IPS-15b (cell line): Measurements from ENCODE around the gene ODR4.
"Not testable (repeated sequence)": the region's sequence is repeated elsewhere in the genome, so short reads cannot be mapped to it uniquely, and the experiment has no call there.

ENCODE experiments used
- H3K27me3 ChIP-seq: one replicate; pipeline ENCODE4 v1.6.1; 2013; ENCODE audit warnings: low read length; ENCODE audit not compliant: control insufficient read depth, insufficient read depth
- H3K36me3 ChIP-seq: one replicate; pipeline ENCODE4 v1.6.1; 2013; ENCODE audit warnings: low read length; ENCODE audit not compliant: control insufficient read depth, insufficient read depth
- H3K4me1 ChIP-seq: one replicate; pipeline ENCODE4 v1.6.1; 2013; ENCODE audit warnings: mild to moderate bottlenecking, low read length; ENCODE audit not compliant: control insufficient read depth, insufficient read depth
- H3K4me3 ChIP-seq: one replicate; pipeline ENCODE4 v1.5.1; 2013; ENCODE audit warnings: low read depth, low read length
- H3K9ac ChIP-seq: one replicate; pipeline ENCODE4 v1.6.1; 2013; ENCODE audit warnings: low read depth, mild to moderate bottlenecking, low read length
- H3K9me3 ChIP-seq: one replicate; pipeline ENCODE4 v1.6.1; 2013; ENCODE audit warnings: mild to moderate bottlenecking, low read length; ENCODE audit not compliant: control insufficient read depth, insufficient read depth

ODR4 gene

GRCh38 chr1:186375152-186375928, at the start of gene ODR4, which contains the start of gene TPR:
Gene ODR4 (plus strand): TSS chr1:186375838. CDS start chr1:186379786, 3,948 bp downstream.
Gene TPR (minus strand): TSS chr1:186375253. CDS start chr1:186375028, 225 bp downstream.
- peak within 1 kb of the TSS; percentile 71 for H3K4me3 ChIP-seq
- H3K9ac ChIP-seq = peak within 1 kb of the TSS; percentile 92
- no peaks in the 10 kb centered on the region for H3K36me3 ChIP-seq
- no peaks in the 10 kb centered on the region for H3K27me3 ChIP-seq
- H3K9me3 ChIP-seq = no peaks in the 10 kb centered on the region
- H3K4me1 ChIP-seq = no peaks in the 10 kb centered on the region

DNA sequence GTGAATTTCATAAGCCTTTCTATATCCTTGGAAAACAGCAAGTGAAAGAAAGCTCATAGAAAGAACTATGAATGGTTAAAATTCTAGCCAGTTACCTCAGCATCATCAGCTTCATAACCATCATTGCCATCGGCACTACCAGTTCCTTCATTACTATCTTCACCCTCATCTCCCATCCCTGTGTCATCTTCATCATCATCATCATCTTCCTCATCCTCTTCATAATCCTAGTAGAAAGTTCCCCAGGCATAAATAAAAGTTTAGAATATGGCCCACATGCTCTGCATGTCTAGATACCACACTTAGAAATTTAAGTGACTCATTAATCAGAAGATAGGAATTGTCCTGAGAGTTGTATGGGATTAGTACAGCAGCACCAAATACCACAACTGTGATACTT, 49.6 kb upstream of the ODR4 start:
- Histone ChIP-seq H3K36me3 (peaks cover 23% of the 10 kb centered on the region), H3K4me3 (no peak overlapping the region), H3K9ac (no peak overlapping the region)

GRCh38 chr1:186327331-186327730, 48.3 kb upstream of the ODR4 start:
- H3K9me3 ChIP-seq = no peaks in the 10 kb centered on the region
- peaks cover 16% of the 10 kb centered on the region for H3K36me3 ChIP-seq
- no peaks in the 10 kb centered on the region for H3K4me1 ChIP-seq
- H3K4me3 ChIP-seq = no peak overlapping the region
- no peaks in the 10 kb centered on the region for H3K27me3 ChIP-seq
- H3K9ac ChIP-seq = no peak overlapping the region

More for the DNA sequence above, 49.6 kb upstream of the ODR4 start:
- no peaks in the 10 kb centered on the region for H3K4me1 ChIP-seq
- no peaks in the 10 kb centered on the region for H3K27me3 ChIP-seq
- no peaks in the 10 kb centered on the region for H3K9me3 ChIP-seq

DNA sequence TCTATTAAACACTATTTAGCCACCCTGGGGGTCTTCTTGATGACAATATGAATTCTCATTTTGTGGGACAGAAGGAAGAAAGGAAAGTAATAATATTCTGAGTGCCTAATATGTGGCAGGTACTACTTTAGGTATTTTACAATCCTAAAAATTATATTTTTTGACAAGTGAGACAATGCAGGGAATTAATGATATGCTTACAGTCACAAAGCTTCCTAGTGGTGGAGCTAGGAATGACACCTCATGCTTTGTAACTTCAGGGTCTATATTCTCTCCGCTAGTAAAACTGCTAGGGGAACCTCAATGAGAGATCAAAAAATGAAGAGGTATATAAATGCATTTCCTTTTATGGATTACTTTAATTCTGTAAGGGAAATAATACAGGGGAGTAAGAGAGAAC, 44.9 kb upstream of the ODR4 start:
- H3K9ac ChIP-seq = no peak overlapping the region
- no peaks in the 10 kb centered on the region for H3K27me3 ChIP-seq
- H3K4me3 ChIP-seq = no peak overlapping the region
- H3K9me3 ChIP-seq = no peaks in the 10 kb centered on the region
- H3K36me3 ChIP-seq = peaks cover 32% of the 10 kb centered on the region
- no peaks in the 10 kb centered on the region for H3K4me1 ChIP-seq

DNA sequence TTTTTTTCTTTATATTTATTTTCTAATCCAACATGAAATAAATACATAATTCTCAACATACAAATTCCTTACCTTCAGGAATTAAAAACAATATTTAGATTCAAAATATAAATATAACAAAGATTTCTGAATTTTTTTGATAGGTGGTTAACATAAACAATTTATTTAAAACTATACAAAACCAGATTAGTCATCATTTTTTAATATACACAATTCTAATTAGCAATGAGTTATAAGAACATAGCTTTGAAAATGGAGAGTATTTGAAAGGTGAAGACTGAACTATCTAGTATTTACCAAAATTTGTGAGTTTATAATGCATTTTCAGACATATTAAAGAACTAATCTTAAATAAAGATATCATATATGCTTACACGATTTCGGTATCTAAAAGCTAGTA, 38.1 kb upstream of the ODR4 start:
- H3K4me3 ChIP-seq = no peak overlapping the region
- H3K9me3 ChIP-seq = no peaks in the 10 kb centered on the region
- no peaks in the 10 kb centered on the region for H3K4me1 ChIP-seq
- H3K27me3 ChIP-seq = no peaks in the 10 kb centered on the region
- peaks cover 33% of the 10 kb centered on the region for H3K36me3 ChIP-seq
- H3K9ac ChIP-seq = no peak overlapping the region

- Histone ChIP-seq H3K9ac (no peak overlapping the region), H3K27me3 (no peaks in the 10 kb centered on the region), H3K4me1 (no peaks in the 10 kb centered on the region), H3K4me3 (no peak overlapping the region), H3K36me3 (peaks cover 33% of the 10 kb centered on the region), H3K9me3 (no peaks in the 10 kb centered on the region)
Measured at GRCh38 chr1:186340772-186341171, 34.9 kb upstream of the ODR4 start.

- peaks cover 45% of the 10 kb centered on the region for H3K36me3 ChIP-seq
- H3K9ac ChIP-seq = not testable (repeated sequence)
Measured at GRCh38 chr1:186347837-186348691, 27.6 kb upstream of the ODR4 start.

GRCh38 chr1:186374303-186375151, 1.1 kb upstream of the ODR4 start:
- no peaks in the 10 kb centered on the region for H3K4me1 ChIP-seq
- no peaks in the 10 kb centered on the region for H3K36me3 ChIP-seq
- peak overlapping the region; percentile 68 for H3K9ac ChIP-seq
- H3K4me3 ChIP-seq = peak overlapping the region; percentile 71
- no peaks in the 10 kb centered on the region for H3K9me3 ChIP-seq
- H3K27me3 ChIP-seq = no peaks in the 10 kb centered on the region

More at GRCh38 chr1:186347837-186348691, 27.6 kb upstream of the ODR4 start:
- not testable (repeated sequence) for H3K4me1 ChIP-seq, H3K27me3 ChIP-seq, H3K4me3 ChIP-seq, H3K9me3 ChIP-seq

DNA sequence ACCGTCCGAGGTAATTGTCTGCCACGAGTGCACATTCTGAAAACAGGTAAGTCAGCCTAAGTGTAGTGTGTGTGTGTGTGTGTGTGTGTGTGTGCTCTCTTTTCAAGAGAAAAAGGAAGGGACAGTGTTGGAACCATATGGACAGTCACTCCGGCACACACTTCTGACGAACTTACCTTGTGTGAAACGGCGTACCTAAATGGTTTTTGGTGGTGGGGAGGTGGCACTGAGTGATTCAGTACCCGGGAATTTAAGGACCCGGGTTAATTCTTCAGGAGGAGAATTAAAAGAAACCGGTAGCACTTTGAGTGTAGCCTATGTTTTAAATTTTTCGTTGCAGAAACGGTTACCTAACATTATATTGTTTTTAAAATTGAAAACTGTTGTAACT, 286 bp downstream of the ODR4 start:
- H3K27me3 ChIP-seq = no peaks in the 10 kb centered on the region
- no peaks in the 10 kb centered on the region for H3K9me3 ChIP-seq
- H3K4me3 ChIP-seq = peak overlapping the region; percentile 71
- peak overlapping the region; percentile 92 for H3K9ac ChIP-seq
- H3K36me3 ChIP-seq = no peaks in the 10 kb centered on the region
- no peaks in the 10 kb centered on the region for H3K4me1 ChIP-seq

- H3K4me3 ChIP-seq = no peak overlapping the region
- no peaks in the 10 kb centered on the region for H3K4me1 ChIP-seq
- H3K9me3 ChIP-seq = no peaks in the 10 kb centered on the region
- H3K27me3 ChIP-seq = no peaks in the 10 kb centered on the region
- no peak overlapping the region for H3K9ac ChIP-seq
- peaks cover 5% of the 10 kb centered on the region for H3K36me3 ChIP-seq
Measured at GRCh38 chr1:186386725-186387383, 11.2 kb downstream of the ODR4 start.

DNA sequence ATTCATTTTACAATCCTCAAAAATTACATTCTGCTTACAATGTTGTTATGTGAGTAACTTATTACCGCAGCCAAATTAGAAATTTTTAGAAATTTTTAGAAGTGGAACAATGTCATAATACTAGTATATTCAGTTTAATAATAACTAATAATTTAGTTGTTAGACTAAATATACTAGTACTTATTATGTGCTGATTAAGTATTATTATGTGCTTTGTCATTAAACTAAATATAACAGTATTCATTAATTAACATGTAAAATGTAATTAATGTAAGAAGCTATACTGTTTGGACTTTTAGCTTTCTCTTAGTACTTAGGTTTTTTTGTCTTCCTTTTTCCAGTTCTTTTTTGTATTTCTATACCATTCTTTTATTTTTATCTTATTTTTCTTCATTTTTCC, 15.3 kb downstream of the ODR4 start:
- Histone ChIP-seq H3K27me3 (no peaks in the 10 kb centered on the region), H3K36me3 (no peaks in the 10 kb centered on the region), H3K4me3 (no peak overlapping the region)

More for the DNA sequence above, 15.3 kb downstream of the ODR4 start:
- H3K9me3 ChIP-seq = no peaks in the 10 kb centered on the region
- no peaks in the 10 kb centered on the region for H3K4me1 ChIP-seq
- no peak overlapping the region for H3K9ac ChIP-seq
